Stimulated activated CD8-positive, alpha-beta memory T cell treated with anti-CD3 and anti-CD28 coated beads, Interleukin-7, amount 100 ng/mL, for 48 hours (primary cell): ENCODE data around the gene ITPK1.
"Not testable (repeated sequence)": the region's sequence is repeated elsewhere in the genome, so short reads cannot be mapped to it uniquely, and the experiment has no call there.

Experiments used
- DNase-seq, 2 donors: peaks; one replicate each; pipeline ENCODE4 v3.0.0-alpha.2; 2020; ENCODE audit warnings: low read depth in 1 of 2; ENCODE audit errors: extremely low read depth in 1 of 2

Gene ITPK1

DNA sequence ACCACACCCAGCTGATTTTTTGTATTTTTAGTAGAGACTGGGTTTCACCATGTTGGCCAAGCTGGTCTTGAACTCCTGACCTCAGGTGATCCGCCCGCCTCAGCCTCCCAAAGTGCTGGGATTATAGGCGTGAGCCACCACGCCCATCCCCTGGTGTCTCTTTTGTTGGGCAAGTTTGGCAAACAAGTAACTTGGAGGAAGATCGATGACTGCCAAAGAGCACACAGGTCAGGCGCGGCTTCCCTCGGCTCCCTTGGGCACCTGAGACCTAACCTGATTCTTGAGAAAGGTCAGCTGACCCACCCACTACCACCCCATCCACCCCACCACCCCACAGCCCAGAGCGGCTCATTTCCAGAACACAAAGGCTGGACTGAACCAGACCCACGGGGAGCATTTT is 9.9 kb downstream of the ITPK1 start:
- DNase-seq, result not testable (repeated sequence)

GRCh38 chr14:93105362-93105761 is 10.4 kb downstream of the ITPK1 start:
- DNase-seq, result no peak

GRCh38 chr14:93104961-93105360 is 10.8 kb downstream of the ITPK1 start:
- no peak for DNase-seq

- DNase-seq, result peak; percentile 49 to 72
Observed at GRCh38 chr14:93103392-93104080, 12.2 kb downstream of the ITPK1 start.

DNA sequence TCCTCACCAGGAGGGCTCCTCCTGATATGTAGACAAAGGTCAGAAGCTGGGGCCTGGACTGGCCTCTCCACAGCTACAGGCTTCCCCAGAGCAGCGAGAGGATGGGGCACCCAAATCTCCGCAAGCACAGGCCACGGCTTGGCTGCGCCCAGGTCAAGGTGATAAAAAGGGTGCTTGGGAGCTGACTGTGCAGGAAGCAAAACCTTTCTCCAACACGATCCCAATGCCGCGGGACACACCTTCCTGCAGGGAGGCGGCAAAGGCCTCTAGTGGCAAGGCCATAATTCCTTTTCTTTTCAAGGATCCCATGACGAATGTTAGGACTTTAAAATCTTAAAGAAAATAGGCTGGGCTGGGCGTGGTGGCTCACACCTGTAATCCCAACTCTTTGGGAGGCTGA is 13.6 kb downstream of the ITPK1 start:
- DNase-seq, result no peak

GRCh38 chr14:93101181-93101580 is 14.5 kb downstream of the ITPK1 start:
- no peak for DNase-seq

- DNase-seq, result no peak
Observed at GRCh38 chr14:93100570-93100969, 15.2 kb downstream of the ITPK1 start.

DNA sequence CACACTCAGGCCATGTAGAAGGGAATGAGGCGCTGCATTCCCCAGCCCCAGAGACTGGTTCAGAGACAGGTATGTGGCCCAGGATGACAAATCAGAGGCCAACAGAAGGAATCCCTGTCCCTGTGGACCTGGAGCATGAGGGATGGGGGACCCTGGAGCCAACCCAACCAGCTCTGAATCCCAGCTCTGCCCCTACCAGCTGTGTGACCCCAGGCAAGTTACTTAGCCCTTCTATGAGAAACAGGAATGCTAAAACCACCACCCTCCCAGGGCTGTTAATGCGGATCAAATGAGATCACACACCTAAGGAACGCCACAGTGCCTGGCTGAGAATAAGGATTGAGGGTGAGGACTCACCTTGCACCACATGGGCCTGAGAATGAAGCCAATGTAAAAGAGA is 15.6 kb downstream of the ITPK1 start:
- no peak for DNase-seq

GRCh38 chr14:93099643-93100042 is 16.1 kb downstream of the ITPK1 start:
- no peak for DNase-seq

DNA sequence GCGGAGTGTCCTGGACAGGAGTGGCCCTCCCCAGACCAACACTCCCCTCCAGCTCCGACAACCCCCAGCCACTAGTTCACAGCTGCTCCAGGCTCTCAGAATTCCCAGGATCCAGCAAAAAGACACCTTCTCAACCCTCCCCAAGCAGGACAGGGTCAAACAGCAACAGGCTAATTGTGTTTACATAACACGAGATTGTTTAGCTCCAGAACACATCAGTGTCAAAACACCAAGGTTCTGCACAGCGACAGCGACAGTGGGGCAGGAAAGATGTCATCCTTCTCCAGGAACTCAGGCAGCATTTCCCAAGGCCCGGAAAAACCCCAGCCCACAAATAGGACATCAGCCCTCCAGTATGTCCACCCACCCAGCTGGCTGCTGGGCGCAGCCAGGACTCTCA is 16.5 kb downstream of the ITPK1 start:
- DNase-seq, result no peak

GRCh38 chr14:93096691-93097322 is 18.9 kb downstream of the ITPK1 start:
- DNase-seq, result no peak

- no peak for DNase-seq
Observed at GRCh38 chr14:93095742-93096510, 19.8 kb downstream of the ITPK1 start.

DNA sequence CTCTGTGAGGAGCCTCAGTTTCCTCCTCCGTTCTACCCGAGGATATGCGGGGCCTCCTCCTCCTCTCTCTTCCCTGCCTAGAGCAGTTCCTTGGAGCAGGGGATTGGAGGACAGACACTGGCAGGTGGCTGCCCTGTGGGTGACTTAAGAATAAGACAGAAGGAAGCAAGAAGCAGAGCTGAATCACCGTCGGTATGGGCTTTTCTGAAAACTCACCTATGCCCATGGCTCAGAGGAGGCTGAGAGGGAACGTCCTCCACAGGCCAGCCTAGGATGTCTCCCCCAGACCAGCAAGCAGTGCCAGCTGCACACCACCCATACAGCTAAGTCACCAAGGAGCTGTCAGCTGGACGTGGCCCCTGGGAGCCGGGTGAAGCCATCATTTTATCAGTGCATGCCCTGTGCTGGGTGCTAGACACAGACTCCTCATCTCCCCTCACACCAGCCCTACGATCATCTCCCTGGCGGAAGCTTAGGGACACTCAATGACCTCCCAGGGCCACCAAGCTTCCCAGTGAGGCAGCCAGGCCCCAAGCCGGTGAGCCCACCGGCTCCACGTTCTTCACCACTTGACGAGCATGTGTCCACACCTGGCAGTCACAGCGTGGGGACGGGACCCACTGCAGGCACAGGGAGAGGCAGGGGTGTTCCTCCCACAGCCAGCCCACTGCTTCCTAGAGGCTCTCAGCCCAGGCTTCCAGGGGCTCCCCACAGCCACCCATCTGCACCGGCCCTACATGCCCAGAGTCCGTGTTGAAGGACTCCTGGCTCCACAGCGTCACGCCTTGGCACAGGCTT is 21.4 kb downstream of the ITPK1 start:
- DNase-seq, result no peak

DNA sequence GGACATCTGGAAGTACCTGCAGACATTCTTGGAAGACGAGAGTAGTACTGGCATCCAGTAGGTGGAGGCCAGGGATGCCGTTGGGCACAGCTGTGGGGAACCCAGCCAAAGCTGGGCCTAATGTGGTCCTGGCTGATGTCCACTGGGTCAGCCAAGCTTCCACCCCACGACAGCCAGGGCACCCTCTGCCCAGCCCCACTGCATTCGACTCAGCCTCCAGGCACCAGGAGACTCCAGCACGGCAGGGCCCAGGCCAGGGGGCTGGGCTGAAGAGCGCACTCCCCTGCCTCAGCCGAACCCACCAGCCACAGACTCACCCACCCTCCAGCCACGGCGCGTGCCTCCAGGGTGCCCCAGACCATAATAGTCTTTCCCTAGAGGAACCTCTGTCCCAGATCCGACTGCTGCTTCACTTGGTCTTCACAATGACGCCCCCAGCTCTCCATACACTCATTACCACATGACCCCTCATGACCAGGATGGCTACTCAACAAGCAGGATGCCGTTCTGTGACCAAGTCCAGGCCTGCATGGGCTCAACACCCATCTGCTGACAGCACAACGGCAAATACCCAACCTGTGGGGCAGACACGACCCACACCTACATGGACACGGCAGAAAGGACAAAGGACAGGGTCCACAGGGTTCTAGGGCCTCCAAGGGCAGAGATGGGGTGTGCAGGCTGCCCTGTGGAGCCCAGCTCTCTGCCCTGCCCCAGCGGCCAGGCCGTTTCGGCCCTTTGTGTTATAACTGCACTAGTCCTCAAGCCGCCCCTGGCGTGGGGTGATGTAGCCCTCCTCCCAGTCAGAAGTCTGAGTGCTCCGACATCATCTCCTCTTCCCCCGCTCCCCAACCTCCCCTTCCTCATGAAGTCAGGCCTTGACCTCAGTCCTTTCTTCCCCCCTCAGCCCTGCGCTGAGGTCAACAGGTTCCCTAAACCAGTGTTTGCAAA is 22.8 kb downstream of the ITPK1 start:
- no peak for DNase-seq

DNA sequence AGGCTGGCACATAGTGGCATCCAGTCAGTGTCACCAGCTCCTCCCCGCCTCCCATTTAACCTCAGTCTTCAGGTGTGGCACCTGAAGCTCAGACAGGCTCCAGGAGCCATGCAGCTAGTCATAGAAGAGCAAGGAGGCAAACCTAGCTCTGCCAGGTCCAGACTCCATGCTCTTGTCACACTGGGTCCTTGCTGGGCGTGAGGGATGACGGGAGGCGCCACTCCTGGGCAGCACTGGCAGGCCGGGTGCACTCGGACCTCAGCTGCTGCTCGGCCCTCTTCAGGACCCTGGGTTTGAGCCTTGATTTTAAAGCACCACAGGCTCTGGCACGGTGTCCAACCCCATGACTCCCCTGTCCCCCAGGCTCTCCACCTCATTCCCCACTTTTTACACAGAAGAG is 24.1 kb downstream of the ITPK1 start:
- DNase-seq, result no peak

DNA sequence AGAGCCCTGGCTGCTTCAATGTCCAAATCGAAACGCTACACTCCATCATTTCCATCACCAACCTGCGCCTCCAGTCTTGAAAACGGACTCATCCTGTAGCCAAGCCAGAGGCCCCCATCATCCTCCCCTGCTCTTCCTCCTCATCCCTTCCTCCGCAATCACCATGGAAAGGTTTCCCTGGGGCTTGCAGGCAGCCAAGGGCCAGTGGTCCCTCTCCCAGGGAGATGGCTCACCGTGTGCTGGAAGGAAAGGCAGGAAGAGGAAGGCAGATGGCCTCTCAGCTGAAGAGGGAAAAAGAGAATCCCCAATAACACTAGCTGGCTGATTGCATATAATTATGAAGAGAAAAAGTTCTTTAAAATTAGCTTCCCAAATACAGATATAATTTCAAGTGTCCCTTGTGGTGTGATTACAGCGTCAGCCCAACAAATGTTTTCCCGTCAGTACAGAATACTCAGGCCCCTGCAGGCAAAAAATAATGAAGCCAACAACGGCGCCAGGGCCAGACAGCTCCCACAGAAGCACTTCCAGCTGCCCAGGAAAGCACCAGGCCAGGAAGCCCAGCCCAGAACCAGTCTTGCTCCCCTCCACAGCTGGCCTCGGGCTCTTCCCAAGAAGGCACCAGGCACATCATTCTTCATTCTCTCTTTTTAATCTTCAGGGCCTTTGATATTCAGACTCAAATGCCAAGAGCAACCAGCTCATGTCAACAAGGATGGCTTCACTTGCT is 24.7 kb downstream of the ITPK1 start:
- DNase-seq, result no peak

DNA sequence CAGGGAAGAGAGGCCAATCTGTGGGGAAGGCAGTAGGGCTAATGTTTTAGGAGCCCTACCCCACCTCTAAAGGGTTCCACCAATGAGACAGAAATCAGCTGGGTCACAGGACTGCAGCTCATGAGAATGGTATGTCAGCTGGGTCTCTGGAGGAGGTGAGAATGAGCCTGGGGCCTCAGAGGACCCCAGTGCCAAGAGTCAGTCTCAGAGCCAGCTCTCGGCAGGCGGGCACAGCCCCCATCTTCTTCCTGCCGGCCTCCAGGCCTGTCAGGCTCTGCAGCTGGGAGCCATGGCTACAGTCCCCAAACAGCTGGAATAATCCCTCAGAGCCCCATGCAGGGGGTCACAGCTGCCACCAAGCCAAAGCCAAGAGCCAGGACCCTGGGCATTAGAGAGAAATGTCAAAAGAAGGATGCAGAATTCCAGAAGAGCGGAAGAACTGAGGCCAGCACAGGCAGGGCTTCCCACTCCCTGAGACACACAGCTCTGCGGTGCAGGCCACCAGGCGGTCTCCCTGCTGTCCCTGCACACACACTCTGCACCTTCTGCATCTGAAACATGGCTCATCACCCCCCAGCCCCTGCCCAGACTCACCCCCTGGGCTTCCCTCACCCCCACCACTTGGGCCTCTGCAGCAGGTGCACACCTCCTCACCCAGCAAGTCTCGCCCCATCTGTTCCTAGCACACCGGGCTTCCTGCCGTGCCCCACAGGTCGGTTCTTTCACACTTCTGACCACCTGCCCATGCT is 26.0 kb downstream of the ITPK1 start:
- no peak for DNase-seq

DNA sequence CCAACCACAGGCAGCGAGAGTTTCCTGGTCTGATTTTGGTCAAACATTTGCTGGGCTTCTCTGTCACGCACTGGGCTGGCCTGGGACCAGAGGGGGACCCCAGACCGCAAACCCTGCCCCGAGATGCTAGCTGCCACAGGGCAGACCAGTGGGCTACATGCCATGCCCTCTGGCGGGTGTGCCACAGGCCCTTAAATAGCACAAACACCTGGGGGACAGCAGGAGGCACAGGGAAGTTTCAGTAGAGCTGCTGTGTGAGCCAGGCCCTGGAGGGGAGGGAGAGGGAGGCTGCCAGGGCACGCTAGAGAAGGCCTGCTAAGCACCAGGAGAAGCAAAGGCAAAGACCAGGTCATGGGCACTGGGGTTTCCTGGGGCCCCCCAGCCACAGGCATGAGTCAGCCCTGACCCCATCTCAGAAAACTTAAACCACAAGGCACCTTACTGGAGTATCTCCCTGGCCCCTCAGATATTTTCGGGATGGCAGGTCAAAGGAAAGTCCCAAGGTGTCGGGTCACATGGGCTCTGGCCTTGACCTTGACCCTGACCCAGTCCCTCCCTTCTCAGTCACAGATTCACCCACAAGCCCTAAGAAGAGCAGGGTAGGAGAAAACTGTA is 29.2 kb downstream of the ITPK1 start:
- DNase-seq, result peak in 1 of 2 donors; percentile 30
